Measurements from ENCODE around the gene SEC11C.
"Not testable (repeated sequence)": the region's sequence is repeated elsewhere in the genome, so short reads cannot be mapped to it uniquely, and the experiment has no call there.

The SEC11C gene

GRCh38 chr18:59132810-59133465 lies 6.7 kb upstream of the SEC11C start:
- TF ChIP-seq CTCF (conservative IDR thresholded peaks at IDR 0.05; ENCODE audit: low read length), result no peak
- no peak overlapping the region for H3K4me3 ChIP-seq (ENCODE audit: low read length)
- DNase-seq (ENCODE audit: low read depth), result peak; percentile 2

- peak overlapping the region; percentile 85 for H3K4me3 ChIP-seq (ENCODE audit: low read length)
- peak; percentile 71 for DNase-seq (ENCODE audit: low read depth)
- TF ChIP-seq CTCF (conservative IDR thresholded peaks at IDR 0.05; ENCODE audit: low read length), result no peak
Observed at GRCh38 chr18:59139291-59139614, 431 bp upstream of the SEC11C start.

- H3K4me3 ChIP-seq (ENCODE audit: low read length), result peak overlapping the region; percentile 85
- peak; percentile 39 for DNase-seq (ENCODE audit: low read depth)
- no peak for TF ChIP-seq CTCF (conservative IDR thresholded peaks at IDR 0.05; ENCODE audit: low read length)
Observed at GRCh38 chr18:59140302-59140885, 710 bp downstream of the SEC11C start.

- no peak for DNase-seq (ENCODE audit: low read depth)
- no peak for TF ChIP-seq CTCF (conservative IDR thresholded peaks at IDR 0.05; ENCODE audit: low read length)
- H3K4me3 ChIP-seq (ENCODE audit: low read length), result no peak overlapping the region
Observed at GRCh38 chr18:59141294-59142068, 1.8 kb downstream of the SEC11C start.

- H3K4me3 ChIP-seq (ENCODE audit: low read length), result no peak overlapping the region
- no peak for DNase-seq (ENCODE audit: low read depth)
Observed at GRCh38 chr18:59142274-59142673, 2.6 kb downstream of the SEC11C start.

GRCh38 chr18:59142800-59143416 lies 3.2 kb downstream of the SEC11C start:
- not testable (repeated sequence) for H3K4me3 ChIP-seq (ENCODE audit: low read length); DNase-seq (ENCODE audit: low read depth)

More at GRCh38 chr18:59142274-59142673, 2.6 kb downstream of the SEC11C start:
- no peak for TF ChIP-seq CTCF (conservative IDR thresholded peaks at IDR 0.05; ENCODE audit: low read length)

- H3K4me3 ChIP-seq (ENCODE audit: low read length), result no peak overlapping the region
- no peak for TF ChIP-seq CTCF (conservative IDR thresholded peaks at IDR 0.05; ENCODE audit: low read length)
- DNase-seq (ENCODE audit: low read depth), result peak; percentile 24
Observed at GRCh38 chr18:59143441-59143840, 3.8 kb downstream of the SEC11C start.

Measured in AG10803 (cell line).